OCI-LY7 (cell line): Measurements from ENCODE around the gene ANKRD13C. TPM values are rescaled to one million over a fixed set of nuclear protein-coding genes. Genes with fewer than 3 reads are reported as not detected.

ENCODE experiments used
- BruUV-seq: library from RNA; stranded (reverse); fragments of 400-500 nt; replicated peaks from 2 replicates; lab custom pipeline; 2021; lab: Mats Ljungman, UMichigan
- CTCF ChIA-PET: fragments of 300-600 bp; sonication (Branson Sonifier 250); formaldehyde crosslinking; loops from one replicate; lab custom pipeline; 2022; ENCODE audit warnings: antibody characterized with exemption; ENCODE audit not compliant: unreplicated experiment; lab: Charles Lee
- POLR2A ChIA-PET: fragments of 300-600 bp; sonication (Branson Sonifier 250); formaldehyde crosslinking; loops from one replicate; lab custom pipeline; 2022; ENCODE audit warnings: antibody characterized with exemption; lab: Charles Lee
- DNase-seq: peaks from one replicate; pipeline ENCODE4 v3.0.0-alpha.2; 2015; ENCODE audit warnings: low spot score
- H2AFZ ChIP-seq: fragments of 200-600 bp; sonication (generic), shearing (Covaris generic); 2 replicates; pipeline ENCODE4 v1.6.1; 2014; ENCODE audit warnings: mild to moderate bottlenecking, antibody characterized with exemption, low read length, moderate library complexity
- H3K27ac ChIP-seq: fragments of 200-600 bp; sonication (generic); 2 replicates; pipeline ENCODE4 v1.5.1; 2014; ENCODE audit warnings: mixed run types, low read depth, mild to moderate bottlenecking, moderate library complexity, low read length, inconsistent platforms; ENCODE audit not compliant: poor library complexity, severe bottlenecking
- H3K36me3 ChIP-seq: fragments of 200-600 bp; sonication (generic); 2 replicates; pipeline ENCODE4 v1.6.1; 2014; ENCODE audit warnings: mild to moderate bottlenecking, antibody characterized with exemption, low read length, moderate library complexity, mixed read lengths; ENCODE audit not compliant: insufficient read depth
- H3K4me1 ChIP-seq: fragments of 200-600 bp; sonication (generic); 2 replicates; pipeline ENCODE4 v1.5.1; 2014; ENCODE audit warnings: mild to moderate bottlenecking, low read length; ENCODE audit not compliant: insufficient read depth, poor library complexity, severe bottlenecking
- H3K4me2 ChIP-seq: fragments of 200-600 bp; sonication (generic); 2 replicates; pipeline ENCODE4 v1.6.1; 2014; ENCODE audit warnings: mild to moderate bottlenecking, low read length
- H3K4me3 ChIP-seq: fragments of 200-600 bp; sonication (generic); 2 replicates; pipeline ENCODE4 v1.5.1; 2014; ENCODE audit warnings: mild to moderate bottlenecking, low read depth, low read length; ENCODE audit not compliant: poor library complexity, severe bottlenecking
- H3K79me2 ChIP-seq: fragments of 200-600 bp; sonication (generic); 2 replicates; pipeline ENCODE4 v1.6.1; 2016; ENCODE audit warnings: low read depth, mild to moderate bottlenecking, low read length, moderate library complexity, mixed read lengths; ENCODE audit not compliant: insufficient read depth
- H3K9me2 ChIP-seq: fragments of 200-600 bp; sonication (generic); 2 replicates; pipeline ENCODE4 v1.6.1; 2016; ENCODE audit warnings: mild to moderate bottlenecking, low read length, mixed read lengths; ENCODE audit not compliant: insufficient read depth
- H3K9me3 ChIP-seq: fragments of 200-600 bp; sonication (generic); 2 replicates; pipeline ENCODE4 v1.6.1; 2014; ENCODE audit warnings: mild to moderate bottlenecking, mixed run types, low read length, mixed read lengths
- H4K20me1 ChIP-seq: fragments of 200-600 bp; sonication (generic); 2 replicates; pipeline ENCODE4 v1.6.1; 2014; ENCODE audit warnings: mild to moderate bottlenecking, antibody characterized with exemption, low read length, moderate library complexity, mixed read lengths; ENCODE audit not compliant: insufficient read depth
- EZH2phosphoT487 ChIP-seq: fragments of 200-600 bp; sonication (generic); IDR thresholded peaks from 2 replicates; pipeline ENCODE4 v1.6.1; 2018; ENCODE audit warnings: low read depth, borderline replicate concordance, mild to moderate bottlenecking, mixed run types, antibody characterized with exemption, low read length, moderate library complexity, mixed read lengths
- intact Hi-C: fragments of 100-400 bp; cut with micrococcal nuclease; formaldehyde crosslinking; loops from one replicate; pipeline ENCODE4 v1.10.0; 2022; ENCODE audit not compliant: unreplicated experiment
- total RNA-seq, 2 experiments: library from RNA; depleted of rRNA in 1 of 2; stranded (reverse); fragments of >200 nt in 1 of 2; shearing (Covaris generic) in 1 of 2; gene quantifications; 2 replicates each; pipeline ENCODE4 v1.2.3, GENCODE V29; 2014 to 2022
- TF ChIP-seq, protein P1 (sequence below): fragments of 200-600 bp; sonication (generic); conservative IDR thresholded peaks from 2 replicates; pipeline ENCODE4 v1.5.1; 2014; ENCODE audit warnings: mild to moderate bottlenecking, antibody characterized with exemption, low read length, moderate library complexity, mixed read lengths

ANKRD13C gene
- total RNA-seq, 2 experiments from 2014 or later: 17.3 to 22.1 TPM

- H3K9me3 ChIP-seq: no peaks in the 10 kb centered on the region
- peaks cover 43% of the 10 kb centered on the region for H3K4me1 ChIP-seq
- no peak overlapping the region for H3K27ac ChIP-seq
- H3K4me2 ChIP-seq: no peak overlapping the region
- peaks cover 98% of the 10 kb centered on the region for H3K36me3 ChIP-seq
- H3K9me2 ChIP-seq: no peaks in the 10 kb centered on the region
- intact Hi-C loops: no loop called here
- H2AFZ ChIP-seq: no peak overlapping the region
- H4K20me1 ChIP-seq: peaks cover 74% of the 10 kb centered on the region
- peaks cover 97% of the 10 kb centered on the region for H3K79me2 ChIP-seq
- CTCF ChIA-PET: no interaction called here
- POLR2A ChIA-PET: interaction anchor here (0.6 to 1.3 kb wide), 3 partner anchors 14 to 800 kb away, joined by 3 to 7 read pairs (median 4); no protein-coding TSS in a partner anchor
- BruUV-seq: no TSS peak
- no peak for DNase-seq
- no peak for TF ChIP-seq EZH2phosphoT487
- TF ChIP-seq, protein P1, sequence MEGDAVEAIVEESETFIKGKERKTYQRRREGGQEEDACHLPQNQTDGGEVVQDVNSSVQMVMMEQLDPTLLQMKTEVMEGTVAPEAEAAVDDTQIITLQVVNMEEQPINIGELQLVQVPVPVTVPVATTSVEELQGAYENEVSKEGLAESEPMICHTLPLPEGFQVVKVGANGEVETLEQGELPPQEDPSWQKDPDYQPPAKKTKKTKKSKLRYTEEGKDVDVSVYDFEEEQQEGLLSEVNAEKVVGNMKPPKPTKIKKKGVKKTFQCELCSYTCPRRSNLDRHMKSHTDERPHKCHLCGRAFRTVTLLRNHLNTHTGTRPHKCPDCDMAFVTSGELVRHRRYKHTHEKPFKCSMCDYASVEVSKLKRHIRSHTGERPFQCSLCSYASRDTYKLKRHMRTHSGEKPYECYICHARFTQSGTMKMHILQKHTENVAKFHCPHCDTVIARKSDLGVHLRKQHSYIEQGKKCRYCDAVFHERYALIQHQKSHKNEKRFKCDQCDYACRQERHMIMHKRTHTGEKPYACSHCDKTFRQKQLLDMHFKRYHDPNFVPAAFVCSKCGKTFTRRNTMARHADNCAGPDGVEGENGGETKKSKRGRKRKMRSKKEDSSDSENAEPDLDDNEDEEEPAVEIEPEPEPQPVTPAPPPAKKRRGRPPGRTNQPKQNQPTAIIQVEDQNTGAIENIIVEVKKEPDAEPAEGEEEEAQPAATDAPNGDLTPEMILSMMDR: no peak
- no peak overlapping the region for H3K4me3 ChIP-seq
Observed at GRCh38 chr1:70227439-70227838, 127.1 kb downstream of the ANKRD13C start.

- BruUV-seq: no TSS peak
- Histone ChIP-seq H3K9me2 (no peaks in the 10 kb centered on the region), H4K20me1 (peaks cover 61% of the 10 kb centered on the region), H2AFZ (no peak overlapping the region), H3K36me3 (peaks cover 84% of the 10 kb centered on the region), H3K4me3 (no peak overlapping the region), H3K79me2 (peaks cover 97% of the 10 kb centered on the region), H3K4me2 (no peak overlapping the region; the same call in 1 of the 2 replicates), H3K4me1 (peaks cover 54% of the 10 kb centered on the region), H3K27ac (no peak overlapping the region), H3K9me3 (no peaks in the 10 kb centered on the region)
- POLR2A ChIA-PET: interaction anchor here (0.8 kb wide), 1 partner anchor 85 kb away, joined by 4 read pairs; no protein-coding TSS in a partner anchor
- CTCF ChIA-PET: no interaction called here
- DNase-seq: no peak
- TF ChIP-seq, protein P1: no peak
- no peak for TF ChIP-seq EZH2phosphoT487
- intact Hi-C loops: no loop called here
Observed at GRCh38 chr1:70224954-70225353, 129.6 kb downstream of the ANKRD13C start.

DNA sequence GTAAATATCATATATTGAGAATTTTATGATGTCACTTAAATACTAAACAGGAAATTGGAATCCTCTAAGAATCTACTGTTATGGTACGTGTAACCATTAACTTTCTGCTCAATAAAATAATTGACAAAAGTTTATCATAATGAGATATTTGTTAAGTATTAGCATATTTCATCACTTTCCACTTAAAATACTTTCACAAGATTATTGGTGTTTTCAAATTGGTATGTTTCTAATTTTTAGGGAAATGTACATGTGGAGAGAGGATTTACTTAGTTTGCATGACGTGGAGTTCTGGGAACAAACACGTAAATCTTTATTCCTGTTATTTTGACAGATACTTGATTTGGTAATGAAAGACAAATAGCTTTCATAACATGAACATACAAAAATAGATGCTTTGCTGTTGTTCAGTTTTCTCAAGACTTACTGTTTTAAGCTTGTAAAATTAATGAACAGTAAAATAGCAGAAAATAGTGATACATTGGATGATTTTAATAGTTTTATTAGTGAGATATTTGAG, 131.7 kb downstream of the ANKRD13C start:
- H3K36me3 ChIP-seq: peaks cover 68% of the 10 kb centered on the region
- no peak for TF ChIP-seq EZH2phosphoT487
- TF ChIP-seq, protein P1: no peak
- H3K4me1 ChIP-seq: peaks cover 66% of the 10 kb centered on the region
- intact Hi-C loops: no loop called here
- H3K9me3 ChIP-seq: no peaks in the 10 kb centered on the region
- peak overlapping the region; percentile 90 for H3K4me3 ChIP-seq
- H3K79me2 ChIP-seq: peaks cover 97% of the 10 kb centered on the region
- no peaks in the 10 kb centered on the region for H3K9me2 ChIP-seq
- BruUV-seq: no TSS peak
- DNase-seq: no peak
- ChIA-PET POLR2A (interaction anchor here (0.5 to 5.1 kb wide), 6 partner anchors 9 to 189 kb away, joined by 3 to 92 read pairs (median 3); partner anchors contain the start of genes ANKRD13C and LRRC40), CTCF (no interaction called here)
- no peak overlapping the region for H2AFZ ChIP-seq
- H3K4me2 ChIP-seq: peak overlapping the region; percentile 82
- peaks cover 42% of the 10 kb centered on the region for H4K20me1 ChIP-seq
- H3K27ac ChIP-seq: peak overlapping the region; percentile 92
